HG03571 (cell line): Measurements from ENCODE around the gene TRIP12.
"Not testable (repeated sequence)": the region's sequence is repeated elsewhere in the genome, so short reads cannot be mapped to it uniquely, and the experiment has no call there.

Source experiments
- ATAC-seq: cut with Tn5 transposase; IDR thresholded peaks from one replicate; pipeline ENCODE4 v1.9.1; 2021; ENCODE audit not compliant: unreplicated experiment

The TRIP12 gene

DNA sequence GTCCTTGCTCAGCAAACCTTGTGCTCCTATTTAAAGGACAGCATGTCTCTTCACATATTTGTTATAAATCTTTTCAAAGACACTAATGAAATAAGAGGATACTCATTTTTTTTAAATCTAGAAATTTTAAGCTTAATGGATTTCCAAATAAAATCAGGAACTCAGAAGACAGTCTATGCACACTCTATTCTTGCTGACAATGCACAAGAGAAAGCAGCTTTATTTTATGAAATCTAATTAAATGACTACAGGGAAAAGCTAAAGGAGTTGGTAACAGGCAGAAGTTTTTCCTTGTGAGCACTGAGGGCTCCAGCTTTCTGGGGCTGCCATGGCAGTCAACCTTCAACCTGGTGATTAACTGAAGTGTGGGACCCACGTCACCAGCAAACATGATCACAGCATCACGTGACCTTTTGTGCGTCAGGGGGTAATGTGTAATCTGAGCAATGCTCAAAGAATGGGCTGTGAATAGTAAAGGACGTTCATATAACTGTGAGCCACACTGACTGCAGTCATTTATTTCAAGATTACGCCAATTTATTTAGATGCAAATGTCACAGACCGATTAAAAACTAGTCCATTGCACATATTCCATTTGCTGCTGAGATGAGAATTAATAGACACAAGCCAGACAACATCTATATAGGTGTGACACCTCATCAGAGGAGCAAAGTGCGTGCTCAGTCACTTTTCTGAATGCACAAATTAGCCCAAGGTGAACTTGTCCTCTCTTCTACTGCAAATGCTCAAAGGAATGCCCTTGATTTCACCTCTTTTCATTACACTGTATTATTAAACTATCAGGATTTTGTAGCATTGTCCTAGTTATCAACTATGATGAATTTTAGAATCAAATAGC lies 195.9 kb downstream of the TRIP12 start:
- ATAC-seq, result no peak

DNA sequence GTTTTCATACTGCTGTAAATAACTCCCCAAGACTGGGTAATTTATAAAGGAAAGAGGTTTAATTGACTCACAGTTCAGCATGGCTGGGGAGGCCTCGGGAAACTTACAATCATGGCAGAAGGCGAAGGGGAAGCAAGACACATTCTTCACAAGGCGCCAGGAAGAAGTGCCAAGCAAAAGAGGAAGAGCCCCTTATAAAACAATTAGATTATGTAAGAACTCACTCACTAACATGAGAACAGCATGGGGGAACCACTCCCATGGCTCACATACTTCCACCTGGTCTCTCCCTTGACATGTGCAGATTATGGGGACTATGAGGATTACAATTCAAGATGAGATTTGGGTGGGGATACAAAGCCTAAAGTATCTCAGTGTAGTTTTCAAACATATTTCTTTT lies 198.6 kb downstream of the TRIP12 start:
- not testable (repeated sequence) for ATAC-seq

DNA sequence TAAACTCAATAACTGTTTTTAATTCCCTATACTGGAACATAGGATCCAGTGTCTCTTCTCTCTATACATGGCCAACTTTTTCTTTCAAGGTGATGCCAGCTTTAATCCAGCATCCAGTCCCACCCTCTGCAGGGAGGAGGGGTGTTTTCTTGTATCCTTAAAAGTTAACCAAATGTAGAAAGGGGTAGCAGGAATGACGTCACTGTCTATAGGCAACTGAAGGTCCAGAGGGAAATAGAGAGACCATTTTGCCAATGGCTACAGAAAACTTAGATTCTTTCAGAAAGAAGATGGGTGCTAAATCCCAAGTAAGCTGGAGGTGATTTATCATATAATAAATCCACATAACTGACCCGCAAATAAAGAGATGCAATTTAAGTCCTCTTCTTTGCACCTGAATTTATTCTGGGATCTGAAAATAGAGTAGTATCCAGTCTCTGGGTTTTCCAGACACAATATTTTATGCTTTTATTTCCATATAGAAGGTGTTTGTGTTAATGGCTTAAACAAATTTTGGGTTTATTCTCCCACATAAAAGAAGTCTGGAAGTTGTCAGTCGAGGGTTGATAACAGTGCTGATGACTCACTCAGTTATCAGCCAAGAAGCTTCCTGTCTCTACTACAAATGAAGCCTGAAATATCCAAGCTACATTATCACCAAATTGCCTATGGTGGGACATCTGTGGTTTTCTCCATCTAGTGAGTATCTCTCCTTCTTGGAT lies 201.7 kb downstream of the TRIP12 start:
- ATAC-seq, result no peak

DNA sequence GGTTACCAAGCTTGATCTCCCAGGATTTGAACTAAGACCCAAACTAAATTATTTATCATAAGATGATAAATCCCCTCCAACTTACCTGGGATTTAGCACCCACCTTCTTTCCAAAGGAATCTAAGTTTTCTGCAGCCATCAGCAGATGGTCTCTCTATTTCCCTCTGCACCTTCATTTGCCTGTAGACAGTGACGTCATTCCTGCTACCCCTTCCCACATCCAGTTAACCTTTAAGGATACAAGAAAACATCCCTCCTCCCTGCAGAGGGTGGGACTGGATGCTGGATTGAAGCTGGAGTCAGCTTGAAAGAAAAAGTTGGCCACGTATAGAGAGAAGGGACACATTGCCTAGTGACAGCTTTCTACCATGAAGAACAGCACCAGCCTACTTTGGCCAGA lies 203.8 kb downstream of the TRIP12 start:
- ATAC-seq, result no peak

DNA sequence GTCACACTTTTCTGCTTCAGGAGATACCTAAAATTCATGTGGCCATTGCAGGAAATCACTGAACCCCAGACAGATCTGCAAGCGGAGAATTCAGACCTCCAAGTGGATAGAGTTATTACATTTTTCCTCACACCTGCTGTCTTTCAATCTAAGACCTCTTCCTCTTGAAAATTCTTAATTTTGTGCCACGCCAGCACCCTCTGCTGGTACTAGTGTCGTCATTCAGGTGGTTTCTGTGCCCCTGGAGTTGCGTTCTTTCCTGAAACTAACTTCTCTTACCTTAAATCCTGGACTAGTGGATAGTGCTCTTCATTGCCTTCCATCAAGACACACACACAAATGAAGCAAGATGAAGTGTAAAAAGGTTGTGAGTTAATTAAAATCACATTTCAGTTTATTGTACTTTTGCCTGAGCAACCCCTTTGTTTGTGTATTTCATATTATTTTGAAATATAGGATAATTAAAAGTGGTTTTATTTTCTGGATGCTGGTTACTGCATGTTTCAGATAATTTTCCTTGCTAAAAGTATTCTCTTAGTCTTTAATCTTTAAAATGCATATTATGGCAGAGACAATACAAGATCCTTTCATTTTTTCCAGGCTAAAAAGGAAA lies 205.8 kb downstream of the TRIP12 start:
- ATAC-seq, result no peak

DNA sequence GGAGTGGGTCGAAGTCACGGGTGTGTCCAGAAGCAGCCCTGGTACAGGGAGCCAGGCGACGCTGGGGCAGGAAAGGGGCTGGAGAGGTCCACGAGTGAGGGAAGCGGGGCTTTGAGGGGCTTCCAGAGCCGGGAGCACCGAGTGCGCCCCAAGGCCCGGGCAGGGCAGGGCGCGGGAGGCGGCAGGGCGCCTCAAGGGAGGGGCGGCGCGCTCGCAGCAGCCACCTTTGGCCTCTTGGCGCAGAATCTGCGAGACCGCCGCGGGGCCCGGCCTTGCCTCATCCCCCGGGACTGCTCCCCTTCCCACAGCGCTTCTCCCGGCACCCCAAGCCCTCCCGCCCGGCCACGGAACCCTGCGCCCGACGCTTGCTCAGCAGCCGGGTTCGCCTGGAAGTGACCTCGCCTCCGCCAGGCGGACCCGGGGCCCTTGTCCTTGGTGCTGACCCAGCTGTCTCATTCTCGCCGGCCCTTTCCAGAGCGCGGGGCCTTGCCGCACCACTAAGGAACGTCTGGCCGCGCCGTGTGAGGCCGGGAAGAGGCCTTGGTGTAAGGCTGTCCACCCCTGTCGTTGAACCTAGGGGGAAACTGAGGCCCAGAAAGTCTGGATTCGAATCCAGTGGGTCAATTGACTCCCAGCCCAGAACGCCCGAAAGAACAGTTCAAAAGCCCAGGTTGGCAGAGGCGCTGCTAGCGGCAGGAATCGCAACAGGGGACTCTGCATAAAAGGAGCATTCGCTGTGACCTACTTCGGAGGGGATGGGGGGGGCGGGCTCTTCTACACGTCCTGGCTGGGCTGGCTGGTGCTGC lies 206.9 kb downstream of the TRIP12 start:
- ATAC-seq, result peak; percentile 26

DNA sequence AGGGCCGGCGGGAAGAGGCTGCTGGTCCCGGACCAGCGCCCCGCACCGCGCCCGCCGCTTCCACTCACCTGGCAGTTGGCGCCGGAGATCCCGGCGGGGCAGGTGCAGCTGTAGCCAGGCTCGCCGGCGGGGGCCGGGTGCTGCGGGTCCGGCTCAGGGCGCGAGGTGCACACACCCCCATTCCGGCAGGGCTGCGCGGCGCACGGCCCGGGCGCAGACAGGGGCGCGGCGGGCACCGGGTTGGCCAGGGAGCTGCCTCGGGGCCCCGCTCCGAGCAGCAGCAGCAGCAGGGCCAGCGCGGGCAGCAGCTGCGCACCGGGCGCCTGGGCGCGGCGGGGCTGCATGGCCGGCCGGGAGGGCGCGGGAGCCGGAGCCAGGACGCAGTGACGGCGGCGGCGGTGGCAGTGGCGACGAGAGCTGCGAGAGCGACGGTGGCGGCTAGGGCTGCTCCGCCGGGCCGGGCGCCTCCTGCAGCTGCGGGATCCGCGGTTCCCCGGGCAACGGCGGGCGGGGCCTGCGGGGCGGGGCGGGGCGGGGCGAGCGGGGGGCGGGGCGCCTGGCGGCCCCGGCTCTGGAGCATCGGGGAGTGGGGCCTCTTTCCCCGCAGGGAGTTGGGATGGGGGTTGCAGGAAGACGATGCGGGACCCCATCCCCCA lies 207.6 kb downstream of the TRIP12 start, which contains the start of gene DNER:
DNER (minus strand) TSS at position 476 of the 656 bp plus-strand sequence; CDS start at position 344, 132 bp downstream.
- ATAC-seq, result peak; percentile 86
